ENCODE measurements around the gene RNASEH1.
A peak's percentile ranks its signal among the peaks of the same experiment; 100 is the strongest.

- TF ChIP-seq HOMEZ (CRISPR knock-in tag; IDR thresholded peaks at IDR 0.05; ENCODE audit: low read depth) (no peak), ZBTB21 (CRISPR knock-in tag; IDR thresholded peaks at IDR 0.05) (no peak), RBFOX2 (IDR thresholded peaks at IDR 0.05; ENCODE audit: low read depth, low read length) (no peak), CTCF (CRISPR knock-in tag; IDR thresholded peaks at IDR 0.05) (no peak), PRDM4 (CRISPR knock-in tag; IDR thresholded peaks at IDR 0.05; ENCODE audit: borderline replicate concordance) (no peak), TFAP4 (IDR thresholded peaks at IDR 0.05; ENCODE audit: borderline replicate concordance, low read depth) (no peak), ZNF280D (CRISPR knock-in tag; IDR thresholded peaks at IDR 0.05) (no peak), PAX8 (CRISPR knock-in tag; IDR thresholded peaks at IDR 0.05; ENCODE audit: borderline replicate concordance) (0 out of 2 replicates have a peak, but pooled peaks have one; percentile 24), SP2 (CRISPR knock-in tag; IDR thresholded peaks at IDR 0.05) (no peak), ERF (CRISPR knock-in tag; IDR thresholded peaks at IDR 0.05) (no peak), ZNF143 (CRISPR knock-in tag; IDR thresholded peaks at IDR 0.05) (no peak), JUN (CRISPR knock-in tag; IDR thresholded peaks at IDR 0.05) (no peak)
These were observed 46.2 kb upstream of the RNASEH1 start for GRCh38 chr2:3604207-3604877.

Data from HepG2 (cell line).